Tongue (tissue), 2 donors: ENCODE measurements around the gene SMARCAD1. TPM values are rescaled to one million over a fixed set of nuclear protein-coding genes. Genes with fewer than 3 reads are reported as not detected.

Source experiments
- DNase-seq: peaks from one replicate; pipeline ENCODE4 v3.0.0-alpha.2; 2015
- total RNA-seq: library from RNA; depleted of rRNA; stranded (reverse); fragments of >200 nt; gene quantifications from one replicate; pipeline ENCODE4 v1.2.3, GENCODE V29; 2014

The SMARCAD1 gene
- total RNA-seq, 1 donor from 2014 or later, result 58.3 TPM

GRCh38 chr4:94228493-94229216 lies 21.0 kb downstream of the SMARCAD1 start:
- DNase-seq, result no peak

- DNase-seq, result no peak
Observed at GRCh38 chr4:94232519-94232918, 24.9 kb downstream of the SMARCAD1 start.

- DNase-seq, result no peak
Observed at GRCh38 chr4:94235825-94236224, 28.2 kb downstream of the SMARCAD1 start.

- DNase-seq, result no peak
Observed at GRCh38 chr4:94237271-94237670, 29.6 kb downstream of the SMARCAD1 start.

GRCh38 chr4:94238160-94238559 lies 30.5 kb downstream of the SMARCAD1 start:
- DNase-seq, result no peak

GRCh38 chr4:94240384-94240783 lies 32.7 kb downstream of the SMARCAD1 start:
- no peak for DNase-seq

GRCh38 chr4:94244087-94244828 lies 36.6 kb downstream of the SMARCAD1 start:
- DNase-seq, result no peak

GRCh38 chr4:94244829-94245185 lies 37.1 kb downstream of the SMARCAD1 start:
- no peak for DNase-seq

- DNase-seq, result no peak
Observed at GRCh38 chr4:94251094-94251493, 43.4 kb downstream of the SMARCAD1 start.

GRCh38 chr4:94253036-94253435 lies 45.4 kb downstream of the SMARCAD1 start:
- DNase-seq, result no peak

- no peak for DNase-seq
Observed at GRCh38 chr4:94256144-94256783, 48.6 kb downstream of the SMARCAD1 start.

GRCh38 chr4:94256828-94257227 lies 49.2 kb downstream of the SMARCAD1 start:
- DNase-seq, result peak; percentile 8

GRCh38 chr4:94262163-94263016 lies 54.7 kb downstream of the SMARCAD1 start:
- peak; percentile 5 for DNase-seq

- DNase-seq, result no peak
Observed at GRCh38 chr4:94267037-94267436, 59.4 kb downstream of the SMARCAD1 start.

- no peak for DNase-seq
Observed at GRCh38 chr4:94271248-94271647, 63.6 kb downstream of the SMARCAD1 start.

- DNase-seq, result no peak
Observed at GRCh38 chr4:94274912-94275311, 67.2 kb downstream of the SMARCAD1 start.

GRCh38 chr4:94276204-94276603 lies 68.5 kb downstream of the SMARCAD1 start:
- DNase-seq, result no peak

GRCh38 chr4:94277534-94277933 lies 69.9 kb downstream of the SMARCAD1 start:
- DNase-seq, result no peak

GRCh38 chr4:94278781-94279180 lies 71.1 kb downstream of the SMARCAD1 start:
- no peak for DNase-seq

GRCh38 chr4:94284889-94285288 lies 77.2 kb downstream of the SMARCAD1 start:
- DNase-seq, result no peak

- DNase-seq, result no peak
Observed at GRCh38 chr4:94285666-94286065, 78.0 kb downstream of the SMARCAD1 start.

- no peak for DNase-seq
Observed at GRCh38 chr4:94290245-94290644, 82.6 kb downstream of the SMARCAD1 start.
